HG03460 (cell line): ENCODE data around the gene FREM3.
A peak's percentile ranks its signal among the peaks of the same experiment; 100 is the strongest.
"Not testable (repeated sequence)": the region's sequence is repeated elsewhere in the genome, so short reads cannot be mapped to it uniquely, and the experiment has no call there.

Source experiments
- ATAC-seq: cut with Tn5 transposase; IDR thresholded peaks from one replicate; pipeline ENCODE4 v1.9.1; 2021; ENCODE audit not compliant: unreplicated experiment

The FREM3 gene

GRCh38 chr4:143586080-143586479 lies 114.4 kb downstream of the FREM3 start:
- ATAC-seq = no peak

- no peak for ATAC-seq
Measured at GRCh38 chr4:143585548-143585947, 114.9 kb downstream of the FREM3 start.

GRCh38 chr4:143581331-143581946 lies 119.0 kb downstream of the FREM3 start:
- ATAC-seq = no peak

- no peak for ATAC-seq
Measured at GRCh38 chr4:143575331-143575730, 125.1 kb downstream of the FREM3 start.

- ATAC-seq = no peak
Measured at GRCh38 chr4:143564472-143564871, 136.0 kb downstream of the FREM3 start.

GRCh38 chr4:143559757-143560147 lies 140.7 kb downstream of the FREM3 start:
- ATAC-seq = peak; percentile 5

- peak; percentile 87 for ATAC-seq
Measured at GRCh38 chr4:143558823-143559756, 141.4 kb downstream of the FREM3 start.

GRCh38 chr4:143558286-143558685 lies 142.2 kb downstream of the FREM3 start:
- no peak for ATAC-seq

- no peak for ATAC-seq
Measured at GRCh38 chr4:143555676-143556075, 144.8 kb downstream of the FREM3 start.

GRCh38 chr4:143554728-143555597 lies 145.5 kb downstream of the FREM3 start:
- peak; percentile 32 for ATAC-seq

GRCh38 chr4:143549928-143550327 lies 150.5 kb downstream of the FREM3 start:
- no peak for ATAC-seq

- ATAC-seq = no peak
Measured at GRCh38 chr4:143539670-143540023, 160.8 kb downstream of the FREM3 start.

- ATAC-seq = no peak
Measured at GRCh38 chr4:143538979-143539669, 161.4 kb downstream of the FREM3 start.

GRCh38 chr4:143531788-143532491 lies 168.5 kb downstream of the FREM3 start:
- ATAC-seq = no peak

GRCh38 chr4:143531380-143531779 lies 169.1 kb downstream of the FREM3 start:
- ATAC-seq = no peak

- not testable (repeated sequence) for ATAC-seq
Measured at GRCh38 chr4:143528046-143528445, 172.4 kb downstream of the FREM3 start.
